Measurements from ENCODE around the gene B4GALNT4.
"Not testable (repeated sequence)": the region's sequence is repeated elsewhere in the genome, so short reads cannot be mapped to it uniquely, and the experiment has no call there.

Gene B4GALNT4

DNA sequence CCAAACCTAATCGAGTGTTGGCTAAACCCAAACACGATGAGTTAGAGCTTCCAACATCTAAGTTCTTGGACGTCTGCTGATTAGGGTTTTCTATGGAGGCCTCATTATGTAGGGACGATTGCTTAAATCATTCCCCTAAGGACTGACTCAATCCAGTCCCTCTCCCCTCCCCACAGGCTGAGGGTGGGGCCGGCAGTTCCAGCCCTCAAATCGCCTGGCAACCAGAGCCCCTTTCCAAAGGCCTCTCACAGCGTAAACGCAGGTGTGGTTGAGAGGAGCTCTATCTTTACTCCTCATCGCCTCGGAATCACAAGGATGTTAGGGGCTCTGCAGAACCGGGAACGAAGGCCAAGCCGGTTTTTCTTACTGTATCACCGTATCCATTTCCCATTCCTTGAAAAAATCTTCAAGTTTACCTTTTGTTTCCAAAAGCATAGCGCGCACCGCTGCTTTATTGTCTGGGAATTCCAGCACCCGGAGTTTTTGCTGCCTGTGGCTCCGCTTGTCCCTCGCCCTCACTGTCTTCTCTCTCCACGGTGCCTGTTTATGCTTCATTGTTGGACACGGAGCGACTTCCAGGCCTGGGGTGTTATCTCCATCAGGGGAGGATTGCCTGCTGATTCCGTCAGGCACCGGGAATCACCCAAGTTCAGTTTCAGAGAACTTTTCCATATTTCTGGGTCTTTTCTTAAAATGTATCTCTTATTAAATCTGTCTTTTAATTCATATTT is 34.9 kb upstream of the B4GALNT4 start:
- DNase-seq (ENCODE audit: low read depth) = no peak

DNA sequence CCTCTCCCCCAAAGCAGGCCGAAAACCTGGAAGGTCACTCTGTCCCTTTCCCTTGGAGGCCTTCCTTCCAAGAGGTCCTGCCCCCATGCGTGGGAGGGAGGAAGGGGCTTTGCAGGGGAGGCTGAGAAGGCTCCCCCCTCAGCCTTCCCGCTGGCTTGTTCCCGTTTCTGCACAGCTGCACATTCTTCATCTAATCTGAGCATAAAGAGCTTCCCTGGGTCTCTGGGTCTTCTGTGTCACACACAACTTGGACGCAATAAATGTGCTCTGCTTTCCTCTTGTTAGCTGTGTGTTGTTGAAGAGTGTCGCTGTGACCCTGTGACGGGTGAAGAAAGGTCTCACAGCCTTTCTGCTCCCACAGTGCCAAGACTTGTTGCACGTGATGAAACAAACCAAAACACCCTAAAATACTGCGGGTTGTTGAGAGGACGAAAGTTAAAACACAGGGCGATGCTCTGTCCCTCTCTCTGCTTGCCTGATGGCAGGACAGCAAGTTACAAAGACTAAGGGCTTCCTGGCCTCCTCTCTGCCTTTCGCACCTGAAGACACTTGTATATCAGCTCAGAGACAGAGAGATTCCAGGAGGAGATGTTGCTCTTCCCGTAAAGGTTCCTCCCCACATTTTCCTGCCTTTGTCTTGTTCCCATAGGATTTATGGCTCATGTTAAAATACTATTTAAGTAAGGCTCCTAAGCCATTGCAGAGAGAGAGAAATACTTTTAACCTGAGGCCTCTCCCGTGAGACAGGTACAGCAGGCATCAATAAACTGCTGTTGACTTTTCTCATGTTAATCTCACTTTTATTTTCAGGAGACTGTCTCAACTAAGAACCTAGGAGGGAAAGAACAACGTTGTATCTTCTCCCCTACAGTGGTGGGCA is 33.3 kb upstream of the B4GALNT4 start:
- DNase-seq (ENCODE audit: low read depth) = no peak

DNA sequence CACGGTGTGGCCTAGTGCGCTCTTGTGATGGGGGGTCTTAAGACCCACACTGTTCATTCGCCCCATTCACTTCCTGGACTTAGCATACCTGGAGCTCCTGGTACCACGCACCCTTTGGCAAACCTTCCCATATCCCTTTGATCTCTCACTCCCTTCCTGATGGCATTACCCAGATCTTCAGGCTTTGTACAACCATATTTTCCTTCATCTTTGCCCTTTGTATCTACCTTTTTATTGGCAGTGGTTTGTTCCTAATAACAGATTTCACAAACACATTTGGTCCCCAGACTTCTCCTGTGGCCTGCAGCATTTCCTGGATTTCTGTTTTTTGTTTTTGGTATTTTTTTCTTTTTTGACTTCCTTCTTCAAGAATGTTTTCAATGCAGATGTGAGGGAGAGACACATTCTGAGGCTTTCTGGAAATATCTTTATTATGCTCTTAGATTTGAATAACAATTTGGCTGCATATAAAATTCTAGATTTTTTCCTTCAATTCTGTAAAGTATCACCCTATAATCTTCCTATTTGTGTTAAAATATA is 32.6 kb upstream of the B4GALNT4 start:
- no peak for DNase-seq (ENCODE audit: low read depth)

DNA sequence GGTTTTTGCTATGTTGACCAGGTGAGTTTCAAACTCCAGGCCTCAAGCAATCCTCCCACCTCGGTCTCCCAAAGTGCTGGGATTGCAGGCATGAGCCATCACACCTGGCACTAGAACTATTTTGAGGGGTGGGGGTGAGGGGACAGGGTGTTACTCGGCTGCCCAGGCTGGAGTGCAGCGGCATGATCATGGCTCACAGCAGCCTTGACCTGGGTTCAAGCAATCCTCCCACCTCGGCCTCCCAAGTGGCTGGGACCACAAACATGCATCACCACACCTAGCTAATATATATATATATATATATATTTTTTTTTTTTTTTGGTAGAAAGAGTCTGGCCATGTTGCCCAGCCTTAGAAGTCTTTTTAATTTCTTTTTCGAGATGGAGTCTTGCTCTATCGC is 31.6 kb upstream of the B4GALNT4 start:
- DNase-seq (ENCODE audit: low read depth) = no peak

DNA sequence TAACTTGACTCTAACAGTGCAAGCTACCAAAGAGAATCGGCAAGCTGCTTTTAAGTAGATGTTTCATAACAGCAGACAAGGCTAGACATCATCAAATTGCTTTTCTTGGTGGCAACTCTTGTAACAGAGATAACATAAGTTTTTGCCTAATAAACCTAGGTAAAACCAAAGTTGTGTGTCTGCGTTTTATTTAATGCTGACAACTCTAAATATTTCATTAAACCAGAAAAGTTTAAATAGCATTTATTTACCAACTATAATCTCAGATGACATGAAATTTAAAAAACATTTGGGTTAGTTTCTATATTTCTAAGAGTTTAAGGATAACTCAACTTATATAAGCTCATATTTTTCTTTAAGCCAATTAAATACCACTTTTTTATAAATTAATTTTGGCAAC is 29.3 kb upstream of the B4GALNT4 start:
- DNase-seq (ENCODE audit: low read depth) = no peak

DNA sequence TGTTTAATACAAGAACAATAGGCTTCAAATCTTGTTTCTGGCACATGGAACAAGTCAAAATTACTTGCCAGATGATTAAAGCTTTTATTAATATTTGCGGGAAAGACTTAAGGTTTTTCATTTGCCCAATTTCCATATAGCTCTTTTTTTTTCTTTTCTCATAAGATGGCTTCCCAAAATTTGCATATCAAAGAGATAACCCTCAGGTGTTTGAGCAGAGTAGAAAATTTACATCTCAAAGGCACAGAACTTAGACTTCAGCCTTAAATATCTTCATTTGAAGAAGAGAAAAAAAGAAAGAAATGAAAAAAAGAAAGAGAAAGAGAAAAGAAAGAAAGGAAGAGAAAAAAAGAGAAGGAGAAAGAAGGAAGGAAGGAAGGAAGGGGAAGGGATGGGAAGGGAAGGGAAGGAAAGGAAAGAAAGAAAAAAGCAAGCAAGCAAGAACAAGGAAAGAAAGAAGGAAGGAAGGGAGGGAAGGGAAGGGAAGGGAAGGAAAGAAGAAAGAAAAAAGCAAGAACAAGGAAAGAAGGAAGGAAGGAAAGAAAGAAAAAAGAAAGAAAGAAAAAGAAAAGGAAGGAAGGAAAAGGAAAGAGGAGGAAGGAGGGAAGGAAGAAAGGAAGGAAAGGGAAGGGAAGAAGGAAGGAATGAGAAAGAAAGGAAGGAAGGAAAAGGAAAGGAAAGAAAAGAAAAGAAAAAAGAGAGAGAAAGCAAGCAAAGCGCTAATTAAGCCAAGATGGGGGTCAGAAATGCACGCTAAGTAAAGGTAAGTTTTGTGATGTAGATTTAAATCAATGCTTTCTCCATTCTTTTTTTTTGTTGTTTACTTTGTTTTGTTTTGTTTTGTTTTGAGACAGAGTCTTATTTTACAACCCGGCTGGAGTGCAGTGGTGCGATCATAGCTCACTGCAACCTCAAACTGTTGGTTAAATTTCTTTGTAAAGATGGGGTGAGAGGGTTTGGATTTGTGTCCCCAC is 28.5 kb upstream of the B4GALNT4 start:
- DNase-seq (ENCODE audit: low read depth) = no peak

DNA sequence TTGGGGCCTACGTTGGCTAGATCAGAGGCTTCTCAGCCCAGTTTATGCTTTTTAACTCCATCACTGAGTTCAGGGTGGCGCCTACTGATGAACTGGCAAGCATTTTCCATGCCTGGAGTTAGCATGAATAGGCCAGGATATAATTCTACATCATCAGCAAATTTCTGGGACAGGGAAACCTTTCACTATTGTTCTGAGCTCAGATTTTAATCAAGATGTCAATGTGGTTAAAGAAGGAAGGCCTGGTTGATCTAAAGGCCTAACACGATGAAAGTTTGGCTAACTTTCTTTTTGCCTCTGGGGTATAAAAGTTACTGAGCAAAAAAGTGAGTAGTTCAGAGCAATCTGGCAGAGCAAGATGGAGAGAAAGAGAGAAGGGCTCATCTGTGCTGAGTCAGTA is 27.0 kb upstream of the B4GALNT4 start:
- no peak for DNase-seq (ENCODE audit: low read depth)

DNA sequence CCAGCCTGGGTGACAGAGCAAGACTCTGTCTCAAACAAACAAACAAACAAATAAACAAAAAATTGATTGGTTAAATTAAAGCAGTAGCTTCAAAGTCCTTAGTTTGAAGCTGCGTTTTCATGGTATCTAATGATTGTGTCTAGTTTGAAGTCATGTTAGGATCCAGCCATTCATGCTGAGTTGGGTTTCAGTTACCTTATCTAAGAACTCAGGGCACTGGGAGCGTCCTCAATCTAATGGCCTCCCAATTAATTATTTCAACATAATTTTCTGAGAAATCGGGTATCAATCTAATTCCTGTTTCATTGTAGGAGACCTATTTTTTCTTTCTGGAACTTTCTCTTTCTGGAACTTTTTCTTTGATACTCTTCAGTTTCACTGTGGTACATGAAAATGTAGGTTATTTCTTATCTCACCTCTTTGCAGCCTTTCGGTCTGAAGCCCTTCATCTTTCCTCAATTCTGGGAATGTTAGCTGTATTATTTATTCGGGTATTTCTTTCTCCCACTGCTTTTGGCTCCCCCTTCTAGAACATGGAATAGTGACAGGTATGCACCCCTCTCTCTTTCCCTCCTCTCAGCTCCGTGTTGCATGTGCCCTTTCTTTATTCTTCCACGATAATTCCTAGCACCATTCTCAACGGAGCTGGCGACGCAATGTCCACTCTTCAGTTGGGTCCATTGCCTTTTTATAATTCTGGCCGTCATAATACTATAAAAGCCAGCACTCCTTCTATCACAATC is 24.3 kb upstream of the B4GALNT4 start:
- no peak for DNase-seq (ENCODE audit: low read depth)

DNA sequence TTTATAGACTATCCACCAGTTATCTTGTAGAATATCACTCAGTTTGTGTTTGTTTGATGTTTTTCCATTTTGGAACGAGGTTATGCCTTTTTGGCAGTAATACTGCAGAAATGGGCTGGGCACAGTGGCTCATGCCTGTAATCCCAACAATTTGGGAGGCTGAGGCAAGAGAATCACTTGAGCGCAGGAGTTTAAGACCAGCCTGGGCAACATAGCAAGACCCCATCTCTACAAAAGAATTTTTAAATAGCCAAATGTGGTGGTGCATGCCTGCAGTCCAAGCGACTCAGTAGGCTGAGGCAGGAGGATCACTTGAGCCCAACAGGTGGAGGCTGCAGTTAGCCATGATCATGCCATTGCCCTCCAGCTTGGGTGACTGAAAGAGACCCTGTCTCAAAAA is 22.8 kb upstream of the B4GALNT4 start:
- DNase-seq (ENCODE audit: low read depth) = no peak

DNA sequence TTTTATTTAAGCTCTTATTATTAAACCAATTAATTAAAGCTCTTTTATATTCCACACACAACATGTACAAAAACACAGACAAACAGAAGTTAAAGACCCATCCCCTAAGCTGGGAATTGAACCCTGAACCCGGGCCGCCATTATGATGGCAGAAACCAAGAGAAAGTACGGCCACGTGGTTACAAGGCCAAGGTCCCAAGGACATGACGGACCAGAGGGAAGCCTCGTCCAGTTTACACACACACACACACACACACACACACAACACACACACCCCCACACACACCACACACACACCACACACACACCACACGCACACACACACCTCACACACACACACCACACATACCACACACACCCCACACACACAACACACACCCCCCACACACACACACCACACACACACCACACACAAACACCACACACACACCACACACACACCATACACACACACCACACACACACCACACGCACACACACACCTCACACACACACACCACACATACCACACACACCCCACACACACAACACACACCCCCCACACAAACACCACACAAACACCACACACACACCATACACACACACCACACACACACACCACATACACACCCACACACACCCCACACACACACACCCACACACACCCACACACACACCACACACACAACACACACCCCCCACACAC is 19.9 kb upstream of the B4GALNT4 start:
- DNase-seq (ENCODE audit: low read depth) = not testable (repeated sequence)

DNA sequence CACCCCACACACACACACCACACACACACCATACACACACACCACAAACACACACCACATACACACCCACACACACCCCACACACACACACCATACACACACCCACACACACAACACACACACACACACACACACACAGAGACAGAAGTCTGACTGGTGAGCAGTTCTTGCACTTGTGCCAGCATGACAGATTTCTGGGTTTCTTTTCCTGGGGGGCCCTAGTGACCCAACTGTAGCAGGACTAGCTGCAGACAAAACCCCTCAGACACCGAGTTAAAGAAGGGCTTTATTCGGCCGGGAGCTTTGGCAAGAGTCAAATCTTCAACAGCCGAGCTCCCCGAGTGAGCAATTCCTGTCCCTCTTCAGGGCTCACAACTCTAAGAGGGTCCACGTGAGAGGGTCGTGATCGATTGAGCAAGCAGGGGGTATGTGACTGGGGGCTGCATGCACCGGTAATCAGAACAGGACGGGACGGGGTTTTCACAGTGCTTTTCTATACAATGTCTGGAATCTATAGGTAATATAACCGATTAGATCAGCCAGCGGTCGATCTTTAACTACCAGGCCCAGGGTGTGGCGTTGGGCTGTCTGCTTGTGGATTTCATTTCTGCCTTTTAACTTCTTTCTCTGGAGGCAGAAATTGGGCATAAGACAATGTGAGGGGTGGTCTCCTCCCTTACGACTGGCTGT is 19.1 kb upstream of the B4GALNT4 start:
- not testable (repeated sequence) for DNase-seq (ENCODE audit: low read depth)

DNA sequence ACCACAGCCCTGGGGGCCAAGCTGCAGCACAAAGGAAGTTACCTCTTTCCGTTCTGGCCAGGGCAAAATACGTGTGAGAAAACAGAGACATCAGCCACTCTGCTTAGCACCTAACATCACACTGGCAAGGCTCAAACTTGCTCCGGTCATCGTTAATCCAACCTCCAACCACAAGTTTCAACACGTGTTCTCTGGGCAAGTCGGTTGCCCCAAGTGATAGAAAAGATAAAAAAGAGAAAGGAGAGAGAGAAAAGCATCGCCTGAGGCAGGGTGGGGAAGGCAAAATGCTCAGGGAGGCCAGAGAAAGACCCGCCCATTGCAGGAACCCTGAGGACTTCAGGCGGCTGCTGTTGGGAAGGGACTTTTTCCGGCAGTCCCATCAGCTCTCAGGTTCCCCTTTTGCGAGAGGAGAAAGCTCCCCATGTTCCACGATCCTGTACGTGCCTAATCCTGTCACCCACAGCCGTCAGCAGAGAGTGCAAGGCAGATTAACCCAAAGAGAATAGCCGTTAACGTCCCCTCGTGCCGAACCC is 18.5 kb upstream of the B4GALNT4 start:
- DNase-seq (ENCODE audit: low read depth) = no peak

DNA sequence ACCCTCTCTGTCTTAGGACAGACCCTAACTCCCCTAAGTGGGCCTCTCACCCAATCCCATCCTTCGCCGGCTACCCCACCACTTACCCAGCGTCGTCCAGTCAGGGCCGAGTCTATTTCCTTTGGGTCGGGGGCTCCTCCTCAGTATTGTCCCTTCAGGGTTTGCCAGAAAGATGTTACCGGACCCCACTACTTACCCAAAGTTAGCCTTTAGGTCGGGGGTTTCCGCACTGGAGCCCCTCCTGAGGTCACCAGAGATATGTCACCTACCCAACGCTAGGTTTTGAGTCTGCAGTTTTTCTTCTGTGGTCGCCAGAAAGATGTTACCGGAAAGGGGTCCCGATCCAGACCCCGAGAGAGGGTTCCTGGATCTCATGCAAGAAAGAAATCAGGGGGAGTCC is 17.9 kb upstream of the B4GALNT4 start:
- DNase-seq (ENCODE audit: low read depth) = no peak

DNA sequence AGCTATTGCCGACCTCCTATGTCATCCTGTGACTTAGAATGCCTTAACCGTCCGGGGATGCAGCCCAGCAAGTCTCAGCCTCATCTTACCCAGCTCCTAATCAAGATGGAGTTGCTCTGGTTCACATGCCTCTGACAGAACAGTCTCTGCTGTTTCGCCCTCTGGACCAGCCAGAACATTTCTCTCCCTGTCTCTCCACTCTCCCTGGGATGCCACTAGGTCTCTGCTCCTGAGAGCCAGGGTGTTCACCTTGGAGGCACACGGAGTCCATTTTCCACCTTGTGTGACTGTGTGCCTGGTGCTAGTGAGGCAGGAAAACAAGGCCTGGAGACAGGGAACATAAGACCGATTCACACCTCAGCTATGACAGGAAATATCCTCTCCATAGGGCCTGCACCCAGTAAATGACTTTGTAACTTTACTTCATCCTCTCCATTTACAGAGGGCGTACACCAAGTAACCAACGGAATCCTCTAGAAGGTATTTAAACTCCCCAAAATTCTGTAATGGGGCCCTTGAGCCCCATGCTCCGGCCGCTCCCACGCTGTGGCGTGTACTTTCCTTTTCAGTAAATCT is 16.8 kb upstream of the B4GALNT4 start:
- DNase-seq (ENCODE audit: low read depth) = no peak

DNA sequence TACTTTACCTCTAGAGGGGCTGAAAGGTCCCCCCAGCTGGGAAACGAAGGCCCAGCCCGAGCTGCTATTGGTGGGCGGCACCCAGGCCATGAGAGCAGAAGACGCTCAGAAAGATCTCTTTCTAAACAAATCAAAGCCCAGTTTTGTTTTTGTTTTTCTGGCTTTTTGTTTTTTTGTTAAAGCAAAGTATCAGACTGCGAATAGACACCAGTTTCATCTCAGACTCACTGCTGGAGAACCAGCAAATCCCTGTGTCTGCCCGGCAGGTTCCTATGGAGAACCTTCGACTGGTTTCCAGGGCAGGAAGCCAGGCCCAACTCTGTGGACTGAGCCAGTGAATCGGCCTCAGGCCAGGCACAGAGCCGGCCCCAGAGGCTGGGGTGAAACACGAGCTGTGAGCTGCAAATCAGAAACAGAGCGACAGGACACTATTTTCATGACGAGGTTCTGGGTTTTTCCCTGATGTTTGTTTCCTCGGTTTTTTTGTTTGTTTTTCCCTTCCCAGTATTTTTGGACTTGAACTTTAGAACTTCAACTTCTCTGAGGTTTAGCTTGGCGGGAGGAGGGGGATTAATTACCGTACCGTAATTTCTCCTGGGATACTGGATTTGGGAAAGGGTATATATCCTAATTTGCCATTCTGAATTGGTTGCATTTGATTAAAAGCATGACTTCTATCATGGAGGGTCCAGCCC is 16.0 kb upstream of the B4GALNT4 start:
- DNase-seq (ENCODE audit: low read depth) = peak; percentile 86

DNA sequence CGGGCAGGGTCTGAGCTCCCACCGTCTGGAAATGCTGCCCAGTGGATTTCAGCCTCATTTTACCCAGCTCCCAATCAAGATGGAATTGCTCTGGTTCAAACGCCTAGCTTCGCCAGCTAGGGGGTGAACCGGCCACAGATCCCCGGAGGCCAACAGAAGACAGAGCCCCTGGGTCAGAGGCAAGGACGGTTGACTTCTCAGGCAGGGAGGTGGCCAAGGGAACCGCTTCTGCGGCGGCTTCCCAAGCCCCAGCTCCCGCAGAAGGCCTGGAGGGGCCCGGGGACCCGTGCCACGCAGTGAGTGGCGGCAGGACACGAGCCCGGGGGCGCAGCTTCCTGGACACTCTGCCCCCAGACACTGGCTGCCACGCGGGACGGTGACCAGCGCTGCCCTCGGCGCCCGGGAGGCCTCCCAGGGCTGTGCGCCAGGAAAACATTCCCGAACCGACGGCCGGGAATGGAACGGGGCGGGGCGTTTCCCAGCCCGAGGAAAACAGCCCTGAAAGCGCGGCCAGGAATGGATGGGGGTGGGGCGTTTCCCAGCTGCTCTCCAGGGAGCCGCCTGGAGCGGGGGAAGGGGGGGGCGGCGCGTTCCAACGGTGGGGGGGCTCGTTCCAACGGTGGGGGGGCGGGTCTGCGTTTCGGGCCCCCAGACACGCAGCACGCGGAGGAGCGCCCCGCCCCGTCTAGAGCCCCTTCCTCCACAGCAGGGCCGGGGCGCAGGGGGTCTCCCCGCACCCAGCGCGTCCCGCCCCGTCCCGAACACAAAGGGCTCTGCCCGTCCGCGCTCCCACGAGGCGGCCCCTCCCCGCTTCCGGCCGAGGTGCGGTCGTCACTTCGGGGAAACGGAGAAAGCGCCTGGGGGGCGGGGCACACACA is 13.5 kb upstream of the B4GALNT4 start:
- peak; percentile 89 for DNase-seq (ENCODE audit: low read depth)

DNA sequence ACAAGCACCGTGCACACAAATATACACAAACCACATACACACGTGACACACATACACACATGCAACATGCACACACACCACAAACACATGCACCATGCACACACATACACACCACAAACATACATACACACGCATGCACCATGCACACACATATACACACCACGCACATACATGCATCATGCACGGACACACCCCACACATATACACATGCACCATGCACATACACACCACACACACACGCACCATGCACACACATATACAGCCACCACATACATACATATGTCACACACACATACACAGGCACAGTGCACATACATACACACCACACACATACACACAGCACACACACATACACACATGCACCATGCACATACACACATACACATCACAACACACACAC is 12.7 kb upstream of the B4GALNT4 start:
- no peak for DNase-seq (ENCODE audit: low read depth)

DNA sequence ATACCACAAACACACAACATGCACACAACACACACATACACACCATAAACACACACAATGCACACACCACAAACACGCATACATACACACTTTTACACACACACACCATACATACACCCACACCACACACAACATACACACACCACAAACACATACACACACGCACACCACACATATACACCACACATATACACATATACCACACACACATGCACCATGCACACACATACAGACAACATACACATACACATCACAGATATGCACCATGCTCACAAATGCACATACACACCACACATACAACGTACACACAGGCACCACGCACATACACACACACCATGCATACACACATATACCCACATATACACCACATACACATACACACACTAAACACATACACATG is 11.7 kb upstream of the B4GALNT4 start:
- DNase-seq (ENCODE audit: low read depth) = no peak
